Skin epidermis (tissue), 12 donors: ENCODE results near the gene SNRNP40.
A peak's percentile ranks its signal among the peaks of the same experiment; 100 is the strongest.

Experiments used
- H3K27ac ChIP-seq, 21 experiments: fragments of 200-600 bp; sonication (generic) in 11 of 21; one replicate each; pipeline ENCODE4 v1.5.0; 2020; ENCODE audit warnings: mild to moderate bottlenecking in 3 of 21, inconsistent platforms in 2 of 21, moderate library complexity in 2 of 21
- H3K4me3 ChIP-seq, 7 experiments: fragments of 200-600 bp; sonication (generic) in 2 of 7; one replicate each; pipeline ENCODE4 v1.5.0; 2020; ENCODE audit warnings: inconsistent platforms in 2 of 7, mild to moderate bottlenecking in 2 of 7, moderate library complexity in 1 of 7

Gene SNRNP40

GRCh38 chr1:31296486-31297276, at the start of gene SNRNP40, which contains the start of gene ZCCHC17:
Gene SNRNP40 (minus strand): TSS chr1:31296788. CDS start chr1:31296751, 37 bp downstream.
Gene ZCCHC17 (plus strand): TSS chr1:31297032. CDS start chr1:31310099, 13,067 bp downstream.
- Histone ChIP-seq H3K27ac (peak within 1 kb of the TSS; percentile 77 to 97 (median 92)), H3K4me3 (peak within 1 kb of the TSS; percentile 72 to 96 (median 86))

- Histone ChIP-seq H3K4me3 (no peak overlapping the region), H3K27ac (no peak overlapping the region)
Measured at GRCh38 chr1:31345635-31346034, 49.0 kb upstream of the SNRNP40 start.

- H3K27ac ChIP-seq = no peak overlapping the region
- no peak overlapping the region for H3K4me3 ChIP-seq
Measured at GRCh38 chr1:31344503-31344902, 47.9 kb upstream of the SNRNP40 start.

GRCh38 chr1:31336687-31337467, 40.3 kb upstream of the SNRNP40 start:
- Histone ChIP-seq H3K4me3 (no peak overlapping the region), H3K27ac (no peak overlapping the region)

GRCh38 chr1:31335007-31335406, 38.4 kb upstream of the SNRNP40 start:
- no peak overlapping the region for H3K27ac ChIP-seq
- H3K4me3 ChIP-seq = no peak overlapping the region

- no peak overlapping the region for H3K4me3 ChIP-seq
- H3K27ac ChIP-seq = no peak overlapping the region
Measured at GRCh38 chr1:31327381-31327780, 30.8 kb upstream of the SNRNP40 start.

- Histone ChIP-seq H3K4me3 (no peak overlapping the region), H3K27ac (no peak overlapping the region)
Measured at GRCh38 chr1:31326461-31326860, 29.9 kb upstream of the SNRNP40 start.

GRCh38 chr1:31324992-31325391, 28.4 kb upstream of the SNRNP40 start:
- Histone ChIP-seq H3K4me3 (no peak overlapping the region), H3K27ac (no peak overlapping the region)

- Histone ChIP-seq H3K27ac (no peak overlapping the region), H3K4me3 (no peak overlapping the region)
Measured at GRCh38 chr1:31324093-31324492, 27.5 kb upstream of the SNRNP40 start.

GRCh38 chr1:31318146-31318545, 21.6 kb upstream of the SNRNP40 start:
- Histone ChIP-seq H3K27ac (no peak overlapping the region), H3K4me3 (no peak overlapping the region)

GRCh38 chr1:31315902-31316301, 19.3 kb upstream of the SNRNP40 start:
- no peak overlapping the region for H3K4me3 ChIP-seq
- no peak overlapping the region for H3K27ac ChIP-seq

GRCh38 chr1:31310198-31310597, 13.6 kb upstream of the SNRNP40 start:
- no peak overlapping the region for H3K4me3 ChIP-seq
- H3K27ac ChIP-seq = no peak overlapping the region

GRCh38 chr1:31308036-31308435, 11.4 kb upstream of the SNRNP40 start:
- no peak overlapping the region for H3K4me3 ChIP-seq
- H3K27ac ChIP-seq = no peak overlapping the region

GRCh38 chr1:31306278-31306677, 9.7 kb upstream of the SNRNP40 start:
- Histone ChIP-seq H3K4me3 (no peak overlapping the region), H3K27ac (peak overlapping the region in 1 of 21 experiments; percentile 6)

- Histone ChIP-seq H3K4me3 (no peak overlapping the region), H3K27ac (no peak overlapping the region)
Measured at GRCh38 chr1:31302709-31303441, 6.3 kb upstream of the SNRNP40 start.

GRCh38 chr1:31300193-31300592, 3.6 kb upstream of the SNRNP40 start:
- no peak overlapping the region for H3K4me3 ChIP-seq
- H3K27ac ChIP-seq = no peak overlapping the region

GRCh38 chr1:31299365-31299764, 2.8 kb upstream of the SNRNP40 start:
- Histone ChIP-seq H3K27ac (no peak overlapping the region), H3K4me3 (no peak overlapping the region)

GRCh38 chr1:31297277-31298247, 974 bp upstream of the SNRNP40 start:
- peak overlapping the region; percentile 72 to 96 (median 86) for H3K4me3 ChIP-seq
- H3K27ac ChIP-seq = peak overlapping the region; percentile 77 to 97 (median 90)

GRCh38 chr1:31295874-31296485, 608 bp downstream of the SNRNP40 start:
- peak overlapping the region; percentile 54 to 97 (median 90) for H3K27ac ChIP-seq
- H3K4me3 ChIP-seq = peak overlapping the region; percentile 72 to 96 (median 86)
